ENCODE data around the gene AOC1. TPM values are rescaled to one million over a fixed set of nuclear protein-coding genes. Genes with fewer than 3 reads are reported as not detected.

Gene AOC1
- total RNA-seq, 1 donor from 2014 or later = not detected

- ATAC-seq (no peak), DNase-seq (ENCODE audit: low spot score) (no peak)
- intact Hi-C loops (cut with DNase I) = no loop called here
Measured at GRCh38 chr7:150829426-150829825, 22.9 kb upstream of the AOC1 start.

GRCh38 chr7:150830937-150831336 lies 21.4 kb upstream of the AOC1 start:
- intact Hi-C loops (cut with DNase I) = no loop called here
- ATAC-seq = no peak
- DNase-seq (ENCODE audit: low spot score) = no peak

- intact Hi-C loops (cut with DNase I) = no loop called here
- ATAC-seq = peak; percentile 50
- no peak for DNase-seq (ENCODE audit: low spot score)
Measured at GRCh38 chr7:150831851-150832250, 20.5 kb upstream of the AOC1 start.

GRCh38 chr7:150835019-150835418 lies 17.3 kb upstream of the AOC1 start:
- no peak for DNase-seq (ENCODE audit: low spot score)
- ATAC-seq = no peak
- intact Hi-C loops (cut with DNase I) = no loop called here

DNA sequence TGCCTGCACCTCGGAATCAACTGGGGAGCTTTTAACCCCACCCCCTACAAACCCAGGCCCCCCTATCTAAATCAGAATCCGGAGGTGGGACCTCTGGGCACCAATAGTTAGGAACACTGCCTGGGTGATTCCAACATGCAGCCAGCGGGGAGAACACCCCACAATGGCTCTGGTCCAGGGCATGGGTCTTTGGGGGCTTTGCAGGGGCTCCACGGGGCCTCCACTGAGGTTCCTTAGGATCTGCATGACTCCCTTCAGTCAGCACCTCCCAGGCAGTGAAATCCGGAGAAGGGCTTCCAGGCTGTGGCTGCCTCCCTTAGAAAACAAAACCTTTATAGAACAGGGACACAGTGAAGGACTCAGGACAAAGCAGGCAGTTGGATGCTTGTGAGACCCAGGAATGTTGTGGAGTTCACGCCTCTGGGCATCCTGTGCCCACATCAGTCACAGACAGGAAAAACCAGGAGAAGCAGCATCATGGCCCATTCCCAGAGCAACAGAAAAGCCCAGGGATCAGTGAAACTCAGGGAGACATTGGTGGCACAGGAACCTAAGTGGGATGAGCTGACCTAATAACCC lies 16.5 kb upstream of the AOC1 start:
- intact Hi-C loops (cut with DNase I) = no loop called here
- DNase-seq (ENCODE audit: low spot score) (no peak), ATAC-seq (no peak)

- no peak for ATAC-seq
- DNase-seq (ENCODE audit: low spot score) = no peak
Measured at GRCh38 chr7:150838965-150839650, 13.2 kb upstream of the AOC1 start.

DNA sequence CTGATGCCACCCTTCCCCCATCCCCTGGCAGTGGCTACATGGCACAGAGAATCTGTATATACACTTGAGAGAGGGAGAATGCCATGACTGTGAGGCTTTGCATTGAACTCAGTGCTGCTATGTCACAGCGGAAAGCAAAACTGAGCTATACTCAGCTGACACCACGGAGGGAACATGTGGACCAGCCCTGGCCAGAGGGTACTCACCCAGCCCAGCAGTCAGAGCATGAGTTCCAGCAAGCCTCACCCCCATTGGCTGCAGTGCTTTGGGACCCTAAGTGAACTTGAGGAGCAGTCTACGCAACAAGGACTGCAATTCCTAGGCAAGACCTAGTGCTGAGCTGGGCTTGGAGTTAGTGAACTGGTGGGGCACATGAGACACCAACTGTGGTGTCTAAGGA lies 10.3 kb upstream of the AOC1 start:
- ATAC-seq = no peak
- intact Hi-C loops (cut with DNase I) = no loop called here
- DNase-seq (ENCODE audit: low spot score) = no peak

More at GRCh38 chr7:150838965-150839650, 13.2 kb upstream of the AOC1 start:
- intact Hi-C loops (cut with DNase I) = no loop called here

GRCh38 chr7:150842716-150843115 lies 9.6 kb upstream of the AOC1 start:
- intact Hi-C loops (cut with DNase I) = no loop called here
- ATAC-seq (no peak), DNase-seq (ENCODE audit: low spot score) (no peak)

DNA sequence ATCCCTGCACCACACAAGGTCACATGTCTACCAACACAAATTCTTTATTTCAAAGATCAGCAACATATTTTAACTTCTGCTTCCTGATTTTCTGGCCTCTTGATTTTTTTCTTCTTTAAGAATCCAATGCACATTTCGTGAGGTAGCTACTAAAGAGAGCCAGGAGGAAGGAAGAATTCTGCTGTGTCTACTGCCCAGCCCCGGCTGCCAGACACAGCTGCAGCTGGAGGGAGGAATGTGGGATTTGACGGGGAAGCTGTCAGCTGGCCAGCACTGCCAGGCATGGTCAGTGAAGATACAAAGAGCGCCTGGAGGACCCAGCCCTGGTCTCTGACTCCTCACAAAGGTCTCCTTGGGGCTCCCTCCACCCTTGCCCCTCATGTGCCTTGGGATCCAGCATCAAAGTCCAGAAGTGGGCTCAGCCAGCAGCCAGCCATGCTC lies 6.9 kb upstream of the AOC1 start:
- ATAC-seq = peak; percentile 73
- peak; percentile 58 for DNase-seq (ENCODE audit: low spot score)
- intact Hi-C loops (cut with DNase I) = no loop called here

- DNase-seq (ENCODE audit: low spot score) = peak; percentile 33
- ATAC-seq = no peak
- intact Hi-C loops (cut with DNase I) = no loop called here
Measured at GRCh38 chr7:150846291-150847115, 5.8 kb upstream of the AOC1 start.

DNA sequence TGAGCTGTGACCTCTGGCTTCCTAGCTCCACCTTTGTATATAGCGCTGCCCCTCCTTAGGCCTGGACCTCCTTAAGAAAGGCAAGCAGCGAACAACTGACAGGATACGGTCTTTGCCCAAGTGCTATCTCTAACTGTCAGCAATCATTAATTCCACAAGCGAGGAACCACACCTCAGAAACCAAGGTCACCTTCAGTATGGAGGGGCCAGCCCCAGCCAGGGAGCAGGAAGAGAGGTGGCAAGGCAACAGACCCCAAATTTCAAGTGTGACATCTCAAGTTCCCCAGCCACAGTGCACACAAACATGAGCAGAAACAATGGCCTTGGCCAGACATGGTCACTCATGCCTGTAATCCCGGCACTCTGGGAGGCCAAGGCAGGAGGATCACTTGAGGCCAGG lies 4.8 kb upstream of the AOC1 start:
- intact Hi-C loops (cut with DNase I) = no loop called here
- ATAC-seq (no peak), DNase-seq (ENCODE audit: low spot score) (peak; percentile 31)

DNA sequence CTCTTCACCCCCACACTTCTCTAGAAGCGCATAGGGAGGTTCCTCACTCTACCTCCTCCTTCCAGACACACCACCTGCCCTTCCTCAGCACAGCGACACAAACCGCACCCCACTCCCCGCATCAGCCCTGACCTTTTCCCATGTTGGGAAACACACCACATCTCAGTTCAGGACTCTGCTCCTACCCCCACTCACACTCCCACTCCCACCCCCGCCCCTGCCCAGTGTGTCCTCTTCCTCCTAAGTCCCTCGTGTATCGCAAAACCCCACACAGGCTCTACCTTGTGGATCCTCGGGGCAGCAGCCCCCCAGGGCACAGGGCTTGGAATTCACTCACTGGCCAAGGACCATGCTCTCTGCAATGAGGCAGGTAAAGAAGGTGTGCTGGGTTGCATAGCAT lies 4.2 kb upstream of the AOC1 start:
- intact Hi-C loops (cut with DNase I) = no loop called here
- ATAC-seq (no peak), DNase-seq (ENCODE audit: low spot score) (peak; percentile 32)

DNA sequence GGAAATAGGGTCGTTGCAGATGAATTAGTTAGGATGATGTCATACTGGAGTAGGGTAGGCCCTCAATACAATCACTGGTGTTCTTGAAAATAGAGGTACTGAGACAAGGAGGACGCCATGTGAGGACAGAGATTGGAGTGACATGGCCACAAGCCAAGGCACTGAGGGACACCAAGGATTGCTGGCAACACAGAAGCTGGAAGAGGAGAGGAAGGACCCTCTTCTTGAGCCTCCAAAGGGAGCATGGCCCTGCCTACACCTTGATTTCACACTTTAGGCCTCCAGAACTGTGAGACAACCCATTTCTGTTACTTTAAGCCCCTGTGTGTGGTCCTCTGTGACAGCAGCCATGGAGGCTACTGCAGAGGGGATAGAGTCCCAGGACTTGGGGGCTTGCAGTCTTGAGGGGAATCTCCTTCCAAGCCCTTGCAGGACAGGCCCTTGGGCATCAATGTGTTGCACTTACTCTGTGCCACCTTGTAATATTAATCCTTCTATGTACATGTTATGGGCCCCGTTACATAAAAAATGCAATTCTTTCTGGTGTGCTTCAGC lies 3.7 kb upstream of the AOC1 start:
- DNase-seq (ENCODE audit: low spot score) (peak; percentile 37), ATAC-seq (no peak)

DNA sequence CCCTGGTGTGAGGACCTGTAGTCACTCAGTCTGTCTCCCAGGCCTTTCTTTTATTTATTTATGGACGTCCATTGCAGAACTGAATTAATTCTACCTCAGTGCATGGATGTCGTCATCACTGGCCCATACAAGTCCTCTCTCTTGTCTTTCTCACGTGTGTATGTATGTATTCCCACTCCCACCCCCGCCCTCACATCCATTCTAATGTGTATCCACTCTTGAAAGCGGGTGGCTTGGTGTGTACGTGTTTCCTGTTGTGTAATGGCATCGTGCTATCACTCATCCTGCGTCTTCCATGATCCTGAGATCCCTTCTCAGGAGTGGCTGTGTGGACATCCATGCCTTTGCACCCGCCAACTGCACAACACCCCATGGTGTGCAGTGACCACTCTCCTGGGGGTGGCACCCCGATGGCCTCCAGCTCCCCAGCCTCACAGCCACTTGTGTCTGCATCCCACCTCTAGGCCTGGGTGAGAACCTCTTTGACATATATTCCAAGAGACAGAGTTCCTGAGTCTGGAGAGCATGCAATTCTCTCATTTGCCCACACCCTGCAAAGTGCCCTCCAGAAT lies 3.0 kb upstream of the AOC1 start:
- DNase-seq (ENCODE audit: low spot score) = peak; percentile 8
- no peak for ATAC-seq
- intact Hi-C loops (cut with DNase I) = no loop called here

More for the DNA sequence above, 3.7 kb upstream of the AOC1 start:
- intact Hi-C loops (cut with DNase I) = no loop called here

GRCh38 chr7:150850273-150850672 lies 2.0 kb upstream of the AOC1 start:
- ATAC-seq (no peak), DNase-seq (ENCODE audit: low spot score) (no peak)
- intact Hi-C loops (cut with DNase I) = no loop called here

- peak; percentile 44 for DNase-seq (ENCODE audit: low spot score)
- ATAC-seq = no peak
- intact Hi-C loops (cut with DNase I) = no loop called here
Measured at GRCh38 chr7:150851492-150852370, 586 bp upstream of the AOC1 start.

DNA sequence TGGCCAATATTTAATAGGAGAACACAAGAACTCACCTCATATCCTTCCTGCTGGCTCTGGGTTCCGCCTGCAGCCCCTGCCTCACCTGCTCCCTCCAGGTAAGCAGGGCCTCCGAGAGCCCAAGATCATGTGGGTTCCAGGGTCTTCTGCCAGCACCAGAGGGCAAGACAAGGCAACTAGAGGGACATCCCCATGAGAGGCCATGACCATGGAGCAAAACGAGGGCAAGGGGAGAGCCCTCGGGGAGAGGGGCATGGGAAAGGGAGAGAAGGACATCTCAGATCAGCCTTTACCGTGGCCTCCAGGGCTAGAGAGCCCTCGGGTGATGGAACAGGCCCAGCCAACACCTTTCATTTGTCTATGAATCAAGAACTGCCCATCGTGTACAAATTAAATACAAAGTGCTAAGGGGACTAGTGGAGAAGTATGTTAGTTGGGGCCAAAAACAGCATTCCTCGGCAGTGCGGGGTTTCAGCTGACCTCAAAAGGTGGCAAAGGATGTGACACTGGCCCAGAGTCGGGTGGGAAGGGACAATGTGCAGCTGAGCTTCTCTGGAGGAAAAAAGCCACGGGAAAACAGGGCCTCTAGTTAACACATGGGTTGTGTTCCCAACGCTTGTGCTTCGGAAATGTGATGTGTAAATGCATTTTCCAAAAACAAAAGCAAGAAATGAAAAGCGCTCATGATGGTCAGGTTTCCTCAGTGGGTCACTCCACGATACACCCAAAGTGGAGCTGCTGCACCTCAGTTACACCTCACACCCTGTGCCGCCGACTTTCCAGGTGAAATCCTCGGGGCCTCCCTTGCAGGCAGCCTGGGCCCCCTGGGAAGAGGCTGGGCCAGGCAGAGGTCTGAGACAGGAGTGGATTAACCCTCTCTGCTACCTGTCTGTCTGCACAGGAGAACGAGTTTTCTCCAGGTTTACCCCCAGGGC lies 2.0 kb downstream of the AOC1 start:
- ATAC-seq (no peak), DNase-seq (ENCODE audit: low spot score) (peak; percentile 31)
- intact Hi-C loops (cut with DNase I) = no loop called here

All from sciatic nerve (tissue), 2 donors.